Erythroblast (primary cell): ENCODE results near the gene NLRP6.

ENCODE experiments used
- GATA1 ChIP-seq: IDR thresholded peaks from 2 replicates; pipeline ENCODE4 v1.6.1; 2011; ENCODE audit warnings: low read depth, mild to moderate bottlenecking, control low read depth, low read length, moderate library complexity
- POLR2A ChIP-seq: IDR thresholded peaks from 2 replicates; pipeline ENCODE4 v1.6.1; 2011; ENCODE audit warnings: mild to moderate bottlenecking, low read length

GRCh38 chr11:299951-300735, 21.9 kb downstream of the NLRP6 start:
- TF ChIP-seq POLR2A = no peak
- no peak for TF ChIP-seq GATA1
